Vagina (tissue), 2 donors: Measurements from ENCODE around the gene IQCF5.

Experiments
- CTCF ChIP-seq, 3 experiments: fragments of 450-650 bp in 2 of 3; fragments of 200-600 bp in 1 of 3; sonication (generic) in 1 of 3; IDR thresholded peaks; one replicate each; pipeline ENCODE4 v1.5.1; 2017 to 2019; ENCODE audit warnings: antibody characterized with exemption in 3 of 3, mild to moderate bottlenecking in 2 of 3, moderate library complexity in 2 of 3
- POLR2A ChIP-seq, 2 donors: fragments of 450-650 bp; IDR thresholded peaks; one replicate each; pipeline ENCODE4 v1.6.1; 2017; ENCODE audit warnings: antibody characterized with exemption in 2 of 2, mild to moderate bottlenecking in 2 of 2, moderate library complexity in 2 of 2
- POLR2AphosphoS5 ChIP-seq, 2 donors: sonication (generic); formaldehyde crosslinking; IDR thresholded peaks; one replicate each; pipeline ENCODE4 v1.9.0; 2017; ENCODE audit warnings: antibody characterized with exemption in 2 of 2, mild to moderate bottlenecking in 2 of 2, low read depth in 1 of 2; ENCODE audit not compliant: insufficient read depth in 1 of 2

- TF ChIP-seq CTCF (IDR thresholded peaks at IDR 0.05) (no peak), POLR2AphosphoS5 (IDR thresholded peaks at IDR 0.05; ENCODE audit: insufficient read depth in 1 of 2, low read depth in 1 of 2) (no peak), POLR2A (IDR thresholded peaks at IDR 0.05) (no peak)
Observed at GRCh38 chr3:51836606-51837005, 38.8 kb downstream of the IQCF5 start.
